GM19238 (cell line): ENCODE results near the gene CPNE6.

Experiments
- DNase-seq: peaks from one replicate; pipeline ENCODE4 v3.0.0; 2011; ENCODE audit warnings: low spot score; ENCODE audit not compliant: insufficient read length

CPNE6 gene

GRCh38 chr14:24126939-24127338 lies 55.6 kb downstream of the CPNE6 start:
- DNase-seq: no peak

- no peak for DNase-seq
Observed at GRCh38 chr14:24127673-24128072, 56.3 kb downstream of the CPNE6 start.
